K562 (cell line): Measurements from ENCODE around the gene TDO2. TPM values are rescaled to one million over a fixed set of nuclear protein-coding genes. Genes with fewer than 3 reads are reported as not detected.

Experiments used
- ATAC-seq: fragments of 200-7000 bp; cut with Tn5 transposase; 3 replicates; pipeline ENCODE4 v1.9.1; 2020; ENCODE audit warnings: moderate library complexity
- BruUV-seq: library from RNA; stranded (reverse); fragments of 400-500 nt; replicated peaks from 2 replicates; lab custom pipeline; 2021; lab: Mats Ljungman, UMichigan
- CTCF ChIA-PET: fragments of 300-600 bp; formaldehyde crosslinking; extraction: SDS; loops from one replicate; lab custom pipeline; 2021; ENCODE audit warnings: low intra/inter-chr PET ratio; lab: Yijun Ruan, JAX
- POLR2A ChIA-PET: fragments of 300-600, 350-650 bp; sonication (Branson Sonifier 250); formaldehyde crosslinking; extraction: SDS; loops from one replicate; lab custom pipeline; 2021; ENCODE audit warnings: antibody characterized with exemption, inconsistent platforms; lab: Yijun Ruan, JAX
- DNase-seq, 4 experiments: peaks; one replicate each; pipeline versions ENCODE4 v3.0.0 to v3.0.0-alpha.2; 2011 to 2018; ENCODE audit warnings: low spot score in 3 of 4, mixed read lengths in 3 of 4; ENCODE audit errors: extremely low read depth in 1 of 4
- FAIRE-seq: peaks from 2 replicates; lab custom pipeline; 2011; peaks lifted over from hg19 to GRCh38; lab: Jason Lieb, UNC
- H2AFZ ChIP-seq: 2 replicates; pipeline ENCODE4 v1.6.0; 2011; ENCODE audit warnings: low read depth, low read length, control low read depth, inconsistent platforms
- H3K27ac ChIP-seq: fragments of 200-600 bp; 3 replicates; pipeline ENCODE4 v1.8.0; 2011; ENCODE audit warnings: low read depth, mild to moderate bottlenecking, control low read depth, inconsistent platforms, low read length, moderate library complexity, mixed read lengths; ENCODE audit errors: extremely low read depth
- H3K27me3 ChIP-seq, 2 experiments: fragments of 300-600 bp in 1 of 2; 2 replicates in 1 of 2; 3 replicates in 1 of 2; pipeline versions ENCODE4 v1.6.0 to v1.8.0; 2011; ENCODE audit warnings: inconsistent platforms in 2 of 2, low read length in 2 of 2, mild to moderate bottlenecking in 1 of 2, mixed read lengths in 1 of 2, moderate library complexity in 1 of 2; ENCODE audit not compliant: control insufficient read depth in 2 of 2, insufficient read depth in 2 of 2
- H3K36me3 ChIP-seq: fragments of 300-600 bp; 3 replicates; pipeline ENCODE4 v1.8.0; 2011; ENCODE audit warnings: mild to moderate bottlenecking, low read length, inconsistent platforms; ENCODE audit not compliant: control insufficient read depth, insufficient read depth
- H3K4me1 ChIP-seq, 2 experiments: fragments of 200-600 bp in 1 of 2; replicated peaks in 1 of 2; 2 replicates in 1 of 2; 3 replicates in 1 of 2; pipeline versions ENCODE4 v1.5.1 to v1.8.0; 2011; ENCODE audit warnings: inconsistent platforms in 2 of 2, low read length in 2 of 2, mild to moderate bottlenecking in 1 of 2, mixed read lengths in 1 of 2, moderate library complexity in 1 of 2; ENCODE audit not compliant: control insufficient read depth in 2 of 2, insufficient read depth in 2 of 2
- H3K4me2 ChIP-seq: 2 replicates; pipeline ENCODE4 v1.6.1; 2011; ENCODE audit warnings: low read length, control low read depth, inconsistent platforms, mixed read lengths; ENCODE audit not compliant: insufficient read depth
- H3K4me3 ChIP-seq: fragments of 200-600 bp; sonication (generic), shearing (Covaris generic); 2 replicates; pipeline ENCODE4 v1.5.1; 2016; ENCODE audit warnings: control low read depth, inconsistent platforms
- H3K79me2 ChIP-seq: fragments of 200-600 bp; 3 replicates; pipeline ENCODE4 v1.8.0; 2011; ENCODE audit warnings: low read length, inconsistent platforms; ENCODE audit not compliant: control insufficient read depth, insufficient read depth
- H3K9ac ChIP-seq, 2 experiments: 2 replicates each; pipeline versions ENCODE4 v1.6.0 to v1.6.1; 2011; ENCODE audit warnings: low read depth in 2 of 2, low read length in 2 of 2, control low read depth in 1 of 2, inconsistent platforms in 1 of 2, mild to moderate bottlenecking in 1 of 2, mixed read lengths in 1 of 2; ENCODE audit not compliant: insufficient read depth in 1 of 2
- H3K9me1 ChIP-seq: one replicate; pipeline ENCODE4 v1.6.0; 2011; ENCODE audit warnings: inconsistent platforms, mild to moderate bottlenecking, low read length, moderate library complexity; ENCODE audit not compliant: control insufficient read depth, insufficient read depth
- H3K9me3 ChIP-seq: replicated peaks from 2 replicates; pipeline ENCODE4 v1.5.1; 2011; ENCODE audit warnings: low read depth, low read length, inconsistent platforms; ENCODE audit not compliant: control insufficient read depth, insufficient read depth
- H4K20me1 ChIP-seq: replicated peaks from 2 replicates; pipeline ENCODE4 v1.6.1; 2011; ENCODE audit warnings: low read length, inconsistent platforms, mixed read lengths; ENCODE audit not compliant: control insufficient read depth, insufficient read depth
- ARNT ChIP-seq, 2 experiments: fragments of 450-650 bp; IDR thresholded peaks; 2 replicates each; pipeline ENCODE4 v1.6.1; 2016; ENCODE audit warnings: mild to moderate bottlenecking in 1 of 2
- BRD9 ChIP-seq: fragments of 450-650 bp; IDR thresholded peaks from 2 replicates; pipeline ENCODE4 v1.6.1; 2018; ENCODE audit warnings: low read depth; ENCODE audit not compliant: partially characterized antibody
- ETV1 ChIP-seq: fragments of 450-650 bp; conservative IDR thresholded peaks from 2 replicates; pipeline ENCODE4 v1.6.1; 2016; ENCODE audit warnings: missing genetic modification characterization, control low read depth, low read depth, missing compliant biosample characterization
- GATAD2B ChIP-seq: fragments of 450-650 bp; IDR thresholded peaks from 2 replicates; pipeline ENCODE4 v1.6.1; 2017; ENCODE audit warnings: mild to moderate bottlenecking, borderline replicate concordance
- MAFF ChIP-seq: IDR thresholded peaks from 2 replicates; pipeline ENCODE4 v1.6.1; 2012; ENCODE audit warnings: low read length, improper control_type of control experiment
- MTA1 ChIP-seq: fragments of 450-650 bp; IDR thresholded peaks from 2 replicates; pipeline ENCODE4 v1.6.1; 2017; ENCODE audit warnings: borderline replicate concordance
- MYBL2 ChIP-seq, 2 experiments: fragments of 450-650 bp in 1 of 2; sonication (generic) in 1 of 2; formaldehyde crosslinking in 1 of 2; IDR thresholded peaks; 2 replicates each; pipeline versions ENCODE4 v1.6.1 to v1.8.1; 2017 to 2022; ENCODE audit warnings: borderline replicate concordance in 1 of 2, inconsistent platforms in 1 of 2, low read depth in 1 of 2, mild to moderate bottlenecking in 1 of 2, missing genetic modification reagents in 1 of 2, moderate library complexity in 1 of 2
- NFRKB ChIP-seq: fragments of 450-650 bp; IDR thresholded peaks from 2 replicates; pipeline ENCODE4 v1.6.1; 2016; ENCODE audit warnings: low read depth
- POLR2AphosphoS5 ChIP-seq: IDR thresholded peaks from 2 replicates; pipeline ENCODE4 v1.6.1; 2011; ENCODE audit warnings: mild to moderate bottlenecking, low read depth, low read length, moderate library complexity; ENCODE audit not compliant: control insufficient read depth, insufficient read depth
- SIRT6 ChIP-seq: IDR thresholded peaks from one replicate; pipeline ENCODE4 v1.6.1; 2012; ENCODE audit warnings: low read depth, mild to moderate bottlenecking, control low read depth, inconsistent platforms, low read length, moderate library complexity
- TFAM ChIP-seq: fragments of 250-450 bp; sonication (Bioruptor Pico); conservative IDR thresholded peaks from 2 replicates; pipeline ENCODE4 v1.5.0; 2021; ENCODE audit warnings: mild to moderate bottlenecking, moderate library complexity
- ZFX ChIP-seq: sonication (generic); formaldehyde crosslinking; IDR thresholded peaks from 2 replicates; pipeline ENCODE4 v1.8.0; 2022; ENCODE audit warnings: mild to moderate bottlenecking, missing genetic modification reagents, moderate library complexity
- ZNF644 ChIP-seq: fragments of 200-800 bp; sonication (Bioruptor generic); IDR thresholded peaks from 2 replicates; pipeline ENCODE4 v1.6.1; 2016; ENCODE audit warnings: low read depth, missing genetic modification characterization, missing compliant biosample characterization
- ZNF707 ChIP-seq: fragments of 250-450 bp; sonication (Bioruptor Pico); conservative IDR thresholded peaks from 2 replicates; pipeline ENCODE4 v1.8.0; 2022; ENCODE audit warnings: inconsistent platforms, mild to moderate bottlenecking, moderate library complexity
- WGBS: fragments of 100-300 bp; shearing (Covaris generic); methylation state at CpG from one replicate; pipeline ENCODE4 v1.1.6; 2016; ENCODE audit warnings: low coverage, mixed read lengths; ENCODE audit not compliant: insufficient coverage; ENCODE audit errors: missing lambda C conversion rate; 5-methylcytosine and 5-hydroxymethylcytosine counted together
- in situ Hi-C: fragments of 300-500 bp; cut with MboI; formaldehyde crosslinking; loops from 4 replicates; pipeline ENCODE4 v1.15.0; 2018; ENCODE audit warnings: inconsistent platforms, mixed read lengths
- intact Hi-C: fragments of 100-400 bp; cut with micrococcal nuclease; formaldehyde crosslinking; loops from 2 replicates; pipeline ENCODE4 v1.14.2; 2022
- polyA plus RNA-seq, 8 experiments: library from polyadenylated mRNA; depleted of rRNA in 4 of 8; stranded (reverse) in 5 of 8; unstranded in 3 of 8; fragments of >200 nt; fragmentation: Nextera tagmentation in 2 of 8; fragmentation: Illumina TruSeq in 1 of 8; extraction: Ambion mirVana in 2 of 8; extraction: Trizol in 1 of 8; gene quantifications; 2 replicates each; pipeline versions ENCODE4 v1.2.1 to v1.2.3, GENCODE V29; 2011 to 2014; ENCODE audit warnings: inconsistent platforms in 1 of 8, missing spikeins in 1 of 8
- total RNA-seq, 7 experiments: library from RNA; depleted of rRNA in 6 of 7; stranded (reverse); fragments of >200 nt in 6 of 7; fragmentation: Illumina TruSeq in 2 of 7; extraction: Trizol in 2 of 7; gene quantifications; 2 replicates each; pipeline versions ENCODE4 v1.2.1 to v1.2.3, GENCODE V29; 2011 to 2021; ENCODE audit warnings: low replicate concordance in 1 of 7
- TF ChIP-seq, protein P1 (sequence below): fragments of 250-450 bp; sonication (Bioruptor Pico); IDR thresholded peaks from 2 replicates; pipeline ENCODE4 v1.9.0; 2021; ENCODE audit warnings: mild to moderate bottlenecking
- TF ChIP-seq, protein P2 (sequence below): fragments of 450-650 bp; formaldehyde crosslinking; IDR thresholded peaks from 2 replicates; pipeline ENCODE4 v1.4.0; 2020; ENCODE audit warnings: mild to moderate bottlenecking, moderate library complexity
- TF ChIP-seq, protein P3 (sequence below), 2 experiments: IDR thresholded peaks; 2 replicates each; pipeline ENCODE4 v1.6.1; 2012; ENCODE audit warnings: improper control_type of control experiment in 2 of 2, low read depth in 2 of 2, low read length in 2 of 2, borderline replicate concordance in 1 of 2

The TDO2 gene
- total and polyA plus RNA-seq, 9 of the 15 experiments (the other 6 are each of a cell fraction or from before 2014, with no cell fraction given), result 0.09 to 0.65 (median 0.22) TPM; not detected in 2

DNA sequence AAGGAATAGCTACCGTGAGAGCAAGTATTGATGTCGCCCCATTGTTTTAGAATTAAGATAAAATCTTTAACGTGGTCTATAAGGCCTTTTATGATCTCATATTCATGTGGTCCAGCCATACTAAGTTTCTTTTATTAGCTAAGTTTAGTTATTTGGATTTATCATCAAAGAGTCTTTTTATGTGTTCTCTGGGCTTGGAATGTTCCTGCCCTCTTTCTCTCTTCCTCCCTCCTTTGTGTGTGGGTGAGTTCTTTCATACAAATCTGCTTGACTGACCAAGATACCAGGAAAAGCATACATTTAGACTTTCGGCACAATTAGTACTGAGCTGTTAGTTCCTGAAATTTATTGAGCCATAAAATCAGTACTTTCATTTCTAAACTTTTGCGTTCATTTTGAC is 11.3 kb downstream of the TDO2 start:
- no peak for FAIRE-seq
- no peak overlapping the region for H2AFZ ChIP-seq
- no TSS peak for BruUV-seq

More for the DNA sequence above, 11.3 kb downstream of the TDO2 start:
- Histone ChIP-seq H3K4me3 (no peak overlapping the region), H3K9ac (no peak overlapping the region), H3K27me3 (no peaks in the 10 kb centered on the region), H4K20me1 (no peaks in the 10 kb centered on the region), H3K9me3 (no peaks in the 10 kb centered on the region), H3K4me2 (no peak overlapping the region), H3K4me1 (no peaks in the 10 kb centered on the region), H3K9me1 (no peaks in the 10 kb centered on the region), H3K36me3 (no peaks in the 10 kb centered on the region), H3K27ac (no peak overlapping the region), H3K79me2 (no peaks in the 10 kb centered on the region)
- POLR2A ChIA-PET, result no interaction called here
- in situ Hi-C loops (no loop called here), intact Hi-C loops (no loop called here)
- 2% methylated on average over 5 of the region's 5 CpGs for WGBS
- CTCF ChIA-PET, result no interaction called here
- ATAC-seq (no peak), DNase-seq (no peak)
- TF ChIP-seq ZFX (CRISPR knock-in tag) (no peak), POLR2AphosphoS5 (no peak), MAFF (no peak), SIRT6 (no peak), MYBL2 (IDR thresholded peaks at IDR 0.05; ENCODE audit: low read depth) (no peak), MYBL2 (CRISPR knock-in tag; IDR thresholded peaks at IDR 0.05; ENCODE audit: borderline replicate concordance) (no peak), ZNF644 (tag) (no peak), NFRKB (no peak), GATAD2B (no peak), ARNT (IDR thresholded peaks at IDR 0.05) (no peak), ZNF707 (CRISPR knock-in tag) (no peak), ETV1 (tag) (no peak), BRD9 (no peak), MTA1 (no peak), TFAM (CRISPR knock-in tag) (no peak)
- TF ChIP-seq, protein P1, sequence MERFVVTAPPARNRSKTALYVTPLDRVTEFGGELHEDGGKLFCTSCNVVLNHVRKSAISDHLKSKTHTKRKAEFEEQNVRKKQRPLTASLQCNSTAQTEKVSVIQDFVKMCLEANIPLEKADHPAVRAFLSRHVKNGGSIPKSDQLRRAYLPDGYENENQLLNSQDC (CRISPR knock-in tag), result no peak
- TF ChIP-seq, protein P2, sequence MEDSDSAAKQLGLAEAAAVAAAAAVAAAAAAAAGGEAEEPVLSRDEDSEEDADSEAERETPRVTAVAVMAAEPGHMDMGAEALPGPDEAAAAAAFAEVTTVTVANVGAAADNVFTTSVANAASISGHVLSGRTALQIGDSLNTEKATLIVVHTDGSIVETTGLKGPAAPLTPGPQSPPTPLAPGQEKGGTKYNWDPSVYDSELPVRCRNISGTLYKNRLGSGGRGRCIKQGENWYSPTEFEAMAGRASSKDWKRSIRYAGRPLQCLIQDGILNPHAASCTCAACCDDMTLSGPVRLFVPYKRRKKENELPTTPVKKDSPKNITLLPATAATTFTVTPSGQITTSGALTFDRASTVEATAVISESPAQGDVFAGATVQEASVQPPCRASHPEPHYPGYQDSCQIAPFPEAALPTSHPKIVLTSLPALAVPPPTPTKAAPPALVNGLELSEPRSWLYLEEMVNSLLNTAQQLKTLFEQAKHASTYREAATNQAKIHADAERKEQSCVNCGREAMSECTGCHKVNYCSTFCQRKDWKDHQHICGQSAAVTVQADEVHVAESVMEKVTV, result no peak
- TF ChIP-seq, protein P3, sequence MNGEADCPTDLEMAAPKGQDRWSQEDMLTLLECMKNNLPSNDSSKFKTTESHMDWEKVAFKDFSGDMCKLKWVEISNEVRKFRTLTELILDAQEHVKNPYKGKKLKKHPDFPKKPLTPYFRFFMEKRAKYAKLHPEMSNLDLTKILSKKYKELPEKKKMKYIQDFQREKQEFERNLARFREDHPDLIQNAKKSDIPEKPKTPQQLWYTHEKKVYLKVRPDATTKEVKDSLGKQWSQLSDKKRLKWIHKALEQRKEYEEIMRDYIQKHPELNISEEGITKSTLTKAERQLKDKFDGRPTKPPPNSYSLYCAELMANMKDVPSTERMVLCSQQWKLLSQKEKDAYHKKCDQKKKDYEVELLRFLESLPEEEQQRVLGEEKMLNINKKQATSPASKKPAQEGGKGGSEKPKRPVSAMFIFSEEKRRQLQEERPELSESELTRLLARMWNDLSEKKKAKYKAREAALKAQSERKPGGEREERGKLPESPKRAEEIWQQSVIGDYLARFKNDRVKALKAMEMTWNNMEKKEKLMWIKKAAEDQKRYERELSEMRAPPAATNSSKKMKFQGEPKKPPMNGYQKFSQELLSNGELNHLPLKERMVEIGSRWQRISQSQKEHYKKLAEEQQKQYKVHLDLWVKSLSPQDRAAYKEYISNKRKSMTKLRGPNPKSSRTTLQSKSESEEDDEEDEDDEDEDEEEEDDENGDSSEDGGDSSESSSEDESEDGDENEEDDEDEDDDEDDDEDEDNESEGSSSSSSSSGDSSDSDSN (IDR thresholded peaks at IDR 0.05; ENCODE audit: borderline replicate concordance in 1 of 2, low read depth in 2 of 2, low read length in 2 of 2), result no peak
